Lower leg skin (tissue), 3 donors: ENCODE measurements around the gene NUP107.

Experiments used
- POLR2A ChIP-seq, 2 donors: fragments of 450-650 bp; IDR thresholded peaks; one replicate each; pipeline ENCODE4 v1.6.1; 2016 to 2017; ENCODE audit warnings: antibody characterized with exemption in 2 of 2, mild to moderate bottlenecking in 1 of 2, moderate library complexity in 1 of 2
- TF ChIP-seq, protein P1 (sequence below), 3 donors: fragments of 450-650 bp; IDR thresholded peaks; one replicate each; pipeline ENCODE4 v1.5.1; 2016; ENCODE audit warnings: antibody characterized with exemption in 3 of 3, mild to moderate bottlenecking in 3 of 3, moderate library complexity in 2 of 3

DNA sequence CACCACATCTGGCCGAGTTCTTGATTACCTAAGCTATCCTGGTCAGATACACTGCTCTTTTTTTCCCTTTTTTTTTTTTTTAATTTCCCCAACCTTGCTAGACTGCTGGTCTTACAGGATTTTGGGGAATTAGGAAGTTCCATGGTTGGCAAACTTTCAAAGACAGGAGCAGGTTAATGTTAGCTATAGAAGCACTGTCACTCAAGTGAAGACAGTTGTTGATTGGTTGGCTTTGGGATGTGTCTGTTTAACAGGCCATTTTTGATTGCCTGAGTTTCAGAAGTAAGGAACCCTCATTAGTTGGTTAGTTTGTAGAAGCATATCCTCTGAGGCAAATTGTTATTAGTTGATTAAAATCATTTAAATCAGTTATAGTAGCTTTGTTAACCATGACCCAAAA, 39.3 kb upstream of the NUP107 start:
- TF ChIP-seq, protein P1, sequence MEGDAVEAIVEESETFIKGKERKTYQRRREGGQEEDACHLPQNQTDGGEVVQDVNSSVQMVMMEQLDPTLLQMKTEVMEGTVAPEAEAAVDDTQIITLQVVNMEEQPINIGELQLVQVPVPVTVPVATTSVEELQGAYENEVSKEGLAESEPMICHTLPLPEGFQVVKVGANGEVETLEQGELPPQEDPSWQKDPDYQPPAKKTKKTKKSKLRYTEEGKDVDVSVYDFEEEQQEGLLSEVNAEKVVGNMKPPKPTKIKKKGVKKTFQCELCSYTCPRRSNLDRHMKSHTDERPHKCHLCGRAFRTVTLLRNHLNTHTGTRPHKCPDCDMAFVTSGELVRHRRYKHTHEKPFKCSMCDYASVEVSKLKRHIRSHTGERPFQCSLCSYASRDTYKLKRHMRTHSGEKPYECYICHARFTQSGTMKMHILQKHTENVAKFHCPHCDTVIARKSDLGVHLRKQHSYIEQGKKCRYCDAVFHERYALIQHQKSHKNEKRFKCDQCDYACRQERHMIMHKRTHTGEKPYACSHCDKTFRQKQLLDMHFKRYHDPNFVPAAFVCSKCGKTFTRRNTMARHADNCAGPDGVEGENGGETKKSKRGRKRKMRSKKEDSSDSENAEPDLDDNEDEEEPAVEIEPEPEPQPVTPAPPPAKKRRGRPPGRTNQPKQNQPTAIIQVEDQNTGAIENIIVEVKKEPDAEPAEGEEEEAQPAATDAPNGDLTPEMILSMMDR (IDR thresholded peaks at IDR 0.05): no peak
- no peak for TF ChIP-seq POLR2A (IDR thresholded peaks at IDR 0.05)
